A549 (cell line): ENCODE data around the gene ARHGAP22. TPM values are rescaled to one million over a fixed set of nuclear protein-coding genes. Genes with fewer than 3 reads are reported as not detected.
A peak's percentile ranks its signal among the peaks of the same experiment; 100 is the strongest.

Source experiments
- ATAC-seq, 2 experiments: fragments of 200-7000 bp in 1 of 2; fragments of >200 bp in 1 of 2; cut with Nextera tagmentation in 1 of 2; cut with Tn5 transposase in 1 of 2; 3 replicates each; pipeline versions ENCODE4 v1.8.0 to v1.9.1; 2018 to 2020; ENCODE audit warnings: mild to moderate bottlenecking in 1 of 2, moderate library complexity in 1 of 2
- CTCF ChIA-PET: fragments of 300-600 bp; sonication (Branson Sonifier 250); formaldehyde crosslinking; extraction: SDS; loops from one replicate; lab custom pipeline; 2021; ENCODE audit warnings: antibody characterized with exemption, inconsistent platforms; lab: Yijun Ruan, JAX
- POLR2A ChIA-PET: fragments of 350-600 bp; formaldehyde crosslinking; extraction: SDS; loops from one replicate; lab custom pipeline; 2021; ENCODE audit warnings: antibody characterized with exemption, inconsistent platforms; lab: Yijun Ruan, JAX
- DNase-seq, 2 experiments: peaks; one replicate each; pipeline versions ENCODE4 v3.0.0 to v3.0.0-alpha.2; 2011 to 2016; ENCODE audit warnings: low read depth in 1 of 2, low spot score in 1 of 2
- FAIRE-seq: peaks from 2 replicates; lab custom pipeline; 2011; peaks lifted over from hg19 to GRCh38; lab: Jason Lieb, UNC
- H3K27ac ChIP-seq, 2 experiments: fragments of >200 bp; sonication (Bioruptor Twin); formaldehyde crosslinking; 3 replicates each; pipeline ENCODE4 v1.5.1; 2016 to 2017
- H3K4me1 ChIP-seq: fragments of >200 bp; sonication (Bioruptor Twin); formaldehyde crosslinking; 3 replicates; pipeline ENCODE4 v1.6.1; 2016
- H3K4me2 ChIP-seq: fragments of >200 bp; sonication (Bioruptor Twin); formaldehyde crosslinking; 3 replicates; pipeline ENCODE4 v1.6.1; 2016
- H3K4me3 ChIP-seq: fragments of >200 bp; sonication (Bioruptor Twin); formaldehyde crosslinking; 3 replicates; pipeline ENCODE4 v1.5.1; 2016
- H3K9me3 ChIP-seq: fragments of >200 bp; sonication (Bioruptor Twin); formaldehyde crosslinking; 3 replicates; pipeline ENCODE4 v1.6.1; 2016
- EP300 ChIP-seq, 2 experiments: fragments of >200 bp; sonication (Bioruptor Twin); formaldehyde crosslinking; IDR thresholded peaks; 2 replicates in 1 of 2; 3 replicates in 1 of 2; pipeline ENCODE4 v1.6.1; 2016 to 2017
- FOSB ChIP-seq: fragments of 250-450 bp; sonication (Bioruptor Pico); IDR thresholded peaks from 2 replicates; pipeline ENCODE4 v1.5.0; 2020; ENCODE audit warnings: mild to moderate bottlenecking, moderate library complexity
- HEYL ChIP-seq: fragments of 250-450 bp; sonication (Bioruptor Pico); IDR thresholded peaks from 2 replicates; pipeline ENCODE4 v1.8.0; 2021; ENCODE audit warnings: mild to moderate bottlenecking, moderate library complexity
- HOXB13 ChIP-seq: fragments of 250-450 bp; sonication (Bioruptor Pico); IDR thresholded peaks from 2 replicates; pipeline ENCODE4 v1.5.0; 2020; ENCODE audit warnings: low read depth, mild to moderate bottlenecking, moderate library complexity
- JUN ChIP-seq, 2 experiments: fragments of >200 bp; sonication (Bioruptor Twin); formaldehyde crosslinking; IDR thresholded peaks; 2 replicates in 1 of 2; 3 replicates in 1 of 2; pipeline ENCODE4 v1.6.1; 2016 to 2017
- KDM1A ChIP-seq: fragments of 200-600 bp; sonication (generic); IDR thresholded peaks from 2 replicates; pipeline ENCODE4 v1.6.1; 2016; ENCODE audit warnings: low read depth, mild to moderate bottlenecking
- KDM5A ChIP-seq: fragments of 200-600 bp; sonication (generic); IDR thresholded peaks from 2 replicates; pipeline ENCODE4 v1.6.1; 2016; ENCODE audit warnings: antibody characterized with exemption, mild to moderate bottlenecking
- MAX ChIP-seq: IDR thresholded peaks from 2 replicates; pipeline ENCODE4 v1.6.1; 2012
- MAZ ChIP-seq: fragments of 150-350 bp; IDR thresholded peaks from 2 replicates; pipeline ENCODE4 v1.6.1; 2014; ENCODE audit warnings: antibody characterized with exemption, low read depth, low read length, borderline replicate concordance
- MYC ChIP-seq: IDR thresholded peaks from 2 replicates; pipeline ENCODE4 v1.6.1; 2012; ENCODE audit warnings: mild to moderate bottlenecking, inconsistent platforms, low read length, improper control_type of control experiment, borderline replicate concordance
- NFE2L2 ChIP-seq: fragments of 150-350 bp; conservative IDR thresholded peaks from 2 replicates; pipeline ENCODE4 v1.6.1; 2014; ENCODE audit warnings: low read length
- NPAS2 ChIP-seq: fragments of 250-450 bp; sonication (Bioruptor Pico); IDR thresholded peaks from 2 replicates; pipeline ENCODE4 v1.8.0; 2022; ENCODE audit warnings: mild to moderate bottlenecking, moderate library complexity, borderline replicate concordance
- POLR2AphosphoS2 ChIP-seq: conservative IDR thresholded peaks from 2 replicates; pipeline ENCODE4 v1.6.1; 2012; ENCODE audit warnings: low read length, improper control_type of control experiment, inconsistent platforms
- RAD21 ChIP-seq, 2 experiments: fragments of >200 bp in 1 of 2; sonication (Bioruptor Twin) in 1 of 2; formaldehyde crosslinking in 1 of 2; IDR thresholded peaks in 1 of 2; conservative IDR thresholded peaks in 1 of 2; 2 replicates in 1 of 2; 3 replicates in 1 of 2; pipeline ENCODE4 v1.6.1; 2012 to 2018; ENCODE audit warnings: inconsistent platforms in 1 of 2
- RCOR1 ChIP-seq: fragments of 150-350 bp; IDR thresholded peaks from 2 replicates; pipeline ENCODE4 v1.6.1; 2014; ENCODE audit warnings: antibody characterized with exemption, low read length, low read depth
- SREBF2 ChIP-seq: fragments of 450-650 bp; IDR thresholded peaks from 2 replicates; pipeline ENCODE4 v1.6.1; 2014; ENCODE audit warnings: mild to moderate bottlenecking, moderate library complexity
- ZC3H11A ChIP-seq: fragments of 450-650 bp; IDR thresholded peaks from 2 replicates; pipeline ENCODE4 v1.6.1; 2014; ENCODE audit warnings: antibody characterized with exemption, mild to moderate bottlenecking
- WGBS: methylation state at CpG from one replicate; pipeline ENCODE4 v1.1.6; 2017; ENCODE audit errors: missing lambda C conversion rate; 5-methylcytosine and 5-hydroxymethylcytosine counted together
- polyA plus RNA-seq, 4 experiments: library from polyadenylated mRNA; depleted of rRNA in 3 of 4; stranded (reverse); fragments of >200 nt; fragmentation: RNase III in 1 of 4; extraction: RNeasy Plus Mini Kit Qiagen cat#74134 plus additional on column Dnase treatment in 1 of 4; gene quantifications; 2 replicates in 3 of 4; 3 replicates in 1 of 4; pipeline ENCODE4 v1.2.3, GENCODE V29; 2011 to 2017
- TF ChIP-seq, protein P1 (sequence below): fragments of >200 bp; sonication (Bioruptor Twin); formaldehyde crosslinking; IDR thresholded peaks from 3 replicates; pipeline ENCODE4 v1.6.1; 2016
- TF ChIP-seq, protein P2 (sequence below): fragments of 150-350 bp; IDR thresholded peaks from 2 replicates; pipeline ENCODE4 v1.6.1; 2014; ENCODE audit warnings: low read depth, mild to moderate bottlenecking, low read length
- TF ChIP-seq, protein P3 (sequence below): fragments of >200 bp; sonication (Bioruptor Twin); formaldehyde crosslinking; IDR thresholded peaks from 3 replicates; pipeline ENCODE4 v1.5.1; 2016
- TF ChIP-seq, protein P4 (sequence below): fragments of 250-450 bp; sonication (Bioruptor Pico); IDR thresholded peaks from 2 replicates; pipeline ENCODE4 v1.5.0; 2021; ENCODE audit warnings: mild to moderate bottlenecking, moderate library complexity, borderline replicate concordance

The ARHGAP22 gene
- polyA plus RNA-seq, 2 of the 4 experiments (the other 2 are of a cell fraction) = 1.9 to 3.2 TPM

- FAIRE-seq (no peak), ATAC-seq (peak; percentile 45 to 60; a peak in 4 of 6 replicates)
Observed at GRCh38 chr10:48444266-48444665, 160.6 kb downstream of the ARHGAP22 start.

DNA sequence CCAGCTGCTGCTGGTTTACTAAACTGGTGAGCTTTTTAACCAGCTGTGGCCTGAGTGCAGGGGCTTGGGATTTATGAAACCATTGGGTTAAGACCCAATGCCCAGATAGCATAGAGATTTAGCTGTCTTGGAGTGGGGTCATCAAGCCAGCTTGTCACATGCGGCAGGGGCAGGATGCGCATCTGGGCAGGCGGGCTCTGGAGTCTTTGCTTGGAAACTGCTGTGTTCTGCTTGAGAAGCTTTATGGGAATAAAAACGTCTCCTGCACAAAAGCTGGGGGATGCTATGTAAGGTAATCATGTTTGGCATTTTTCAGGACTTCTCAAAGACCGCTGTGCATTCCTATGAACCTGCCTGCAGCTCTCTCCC lies 162.1 kb downstream of the ARHGAP22 start:
- Histone ChIP-seq H3K27ac (no peak overlapping the region), H3K4me2 (no peak overlapping the region), H3K9me3 (no peaks in the 10 kb centered on the region), H3K4me1 (no peaks in the 10 kb centered on the region), H3K4me3 (no peak overlapping the region)
- DNase-seq (no peak), FAIRE-seq (no peak), ATAC-seq (no peak)
- TF ChIP-seq ZC3H11A = no peak
- no peak for TF ChIP-seq JUN (IDR thresholded peaks at IDR 0.05)
- no peak for TF ChIP-seq KDM5A
- no peak for TF ChIP-seq MYC
- TF ChIP-seq RCOR1 = no peak
- no peak for TF ChIP-seq POLR2AphosphoS2
- no peak for TF ChIP-seq NFE2L2
- TF ChIP-seq RAD21 (conservative IDR thresholded peaks at IDR 0.05 in 1 of 2, IDR thresholded peaks at IDR 0.05 in 1 of 2) = no peak
- CTCF ChIA-PET = interaction anchor here (0.7 to 3.5 kb wide), 4 partner anchors 14 to 214 kb away, joined by 3 to 13 read pairs (median 3); no protein-coding TSS in a partner anchor
- WGBS = 80% methylated on average over 5 of the region's 5 CpGs
- POLR2A ChIA-PET = no interaction called here

More at GRCh38 chr10:48444266-48444665, 160.6 kb downstream of the ARHGAP22 start:
- H3K4me3 ChIP-seq = no peak overlapping the region
- CTCF ChIA-PET = interaction anchor here (0.8 to 3.5 kb wide), 12 partner anchors 8 to 212 kb away, joined by 3 to 13 read pairs (median 4); no protein-coding TSS in a partner anchor
- H3K4me2 ChIP-seq = no peak overlapping the region
- DNase-seq = peak in 1 of 2 experiments; percentile 57
- H3K4me1 ChIP-seq = no peaks in the 10 kb centered on the region
- 74% methylated on average over 2 of the region's 2 CpGs for WGBS
- H3K9me3 ChIP-seq = no peaks in the 10 kb centered on the region
- POLR2A ChIA-PET = no interaction called here
- TF ChIP-seq NPAS2 (CRISPR knock-in tag) (no peak), MAZ (no peak), FOSB (no peak), RAD21 (conservative IDR thresholded peaks at IDR 0.05 in 1 of 2, IDR thresholded peaks at IDR 0.05 in 1 of 2) (peak; percentile 22 to 42; a peak in 2 of 5 replicates), HOXB13 (CRISPR knock-in tag) (no peak), RCOR1 (no peak), HEYL (CRISPR knock-in tag) (no peak), KDM1A (no peak), MAX (no peak), EP300 (IDR thresholded peaks at IDR 0.05) (no peak), ZC3H11A (no peak), SREBF2 (no peak)
- TF ChIP-seq, protein P1, sequence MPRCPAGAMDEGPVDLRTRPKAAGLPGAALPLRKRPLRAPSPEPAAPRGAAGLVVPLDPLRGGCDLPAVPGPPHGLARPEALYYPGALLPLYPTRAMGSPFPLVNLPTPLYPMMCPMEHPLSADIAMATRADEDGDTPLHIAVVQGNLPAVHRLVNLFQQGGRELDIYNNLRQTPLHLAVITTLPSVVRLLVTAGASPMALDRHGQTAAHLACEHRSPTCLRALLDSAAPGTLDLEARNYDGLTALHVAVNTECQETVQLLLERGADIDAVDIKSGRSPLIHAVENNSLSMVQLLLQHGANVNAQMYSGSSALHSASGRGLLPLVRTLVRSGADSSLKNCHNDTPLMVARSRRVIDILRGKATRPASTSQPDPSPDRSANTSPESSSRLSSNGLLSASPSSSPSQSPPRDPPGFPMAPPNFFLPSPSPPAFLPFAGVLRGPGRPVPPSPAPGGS = no peak
- TF ChIP-seq, protein P2, sequence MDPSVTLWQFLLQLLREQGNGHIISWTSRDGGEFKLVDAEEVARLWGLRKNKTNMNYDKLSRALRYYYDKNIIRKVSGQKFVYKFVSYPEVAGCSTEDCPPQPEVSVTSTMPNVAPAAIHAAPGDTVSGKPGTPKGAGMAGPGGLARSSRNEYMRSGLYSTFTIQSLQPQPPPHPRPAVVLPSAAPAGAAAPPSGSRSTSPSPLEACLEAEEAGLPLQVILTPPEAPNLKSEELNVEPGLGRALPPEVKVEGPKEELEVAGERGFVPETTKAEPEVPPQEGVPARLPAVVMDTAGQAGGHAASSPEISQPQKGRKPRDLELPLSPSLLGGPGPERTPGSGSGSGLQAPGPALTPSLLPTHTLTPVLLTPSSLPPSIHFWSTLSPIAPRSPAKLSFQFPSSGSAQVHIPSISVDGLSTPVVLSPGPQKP = no peak
- TF ChIP-seq, protein P3, sequence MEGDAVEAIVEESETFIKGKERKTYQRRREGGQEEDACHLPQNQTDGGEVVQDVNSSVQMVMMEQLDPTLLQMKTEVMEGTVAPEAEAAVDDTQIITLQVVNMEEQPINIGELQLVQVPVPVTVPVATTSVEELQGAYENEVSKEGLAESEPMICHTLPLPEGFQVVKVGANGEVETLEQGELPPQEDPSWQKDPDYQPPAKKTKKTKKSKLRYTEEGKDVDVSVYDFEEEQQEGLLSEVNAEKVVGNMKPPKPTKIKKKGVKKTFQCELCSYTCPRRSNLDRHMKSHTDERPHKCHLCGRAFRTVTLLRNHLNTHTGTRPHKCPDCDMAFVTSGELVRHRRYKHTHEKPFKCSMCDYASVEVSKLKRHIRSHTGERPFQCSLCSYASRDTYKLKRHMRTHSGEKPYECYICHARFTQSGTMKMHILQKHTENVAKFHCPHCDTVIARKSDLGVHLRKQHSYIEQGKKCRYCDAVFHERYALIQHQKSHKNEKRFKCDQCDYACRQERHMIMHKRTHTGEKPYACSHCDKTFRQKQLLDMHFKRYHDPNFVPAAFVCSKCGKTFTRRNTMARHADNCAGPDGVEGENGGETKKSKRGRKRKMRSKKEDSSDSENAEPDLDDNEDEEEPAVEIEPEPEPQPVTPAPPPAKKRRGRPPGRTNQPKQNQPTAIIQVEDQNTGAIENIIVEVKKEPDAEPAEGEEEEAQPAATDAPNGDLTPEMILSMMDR = peak; percentile 23; the same call in 2 of the 3 replicates
- TF ChIP-seq, protein P4, sequence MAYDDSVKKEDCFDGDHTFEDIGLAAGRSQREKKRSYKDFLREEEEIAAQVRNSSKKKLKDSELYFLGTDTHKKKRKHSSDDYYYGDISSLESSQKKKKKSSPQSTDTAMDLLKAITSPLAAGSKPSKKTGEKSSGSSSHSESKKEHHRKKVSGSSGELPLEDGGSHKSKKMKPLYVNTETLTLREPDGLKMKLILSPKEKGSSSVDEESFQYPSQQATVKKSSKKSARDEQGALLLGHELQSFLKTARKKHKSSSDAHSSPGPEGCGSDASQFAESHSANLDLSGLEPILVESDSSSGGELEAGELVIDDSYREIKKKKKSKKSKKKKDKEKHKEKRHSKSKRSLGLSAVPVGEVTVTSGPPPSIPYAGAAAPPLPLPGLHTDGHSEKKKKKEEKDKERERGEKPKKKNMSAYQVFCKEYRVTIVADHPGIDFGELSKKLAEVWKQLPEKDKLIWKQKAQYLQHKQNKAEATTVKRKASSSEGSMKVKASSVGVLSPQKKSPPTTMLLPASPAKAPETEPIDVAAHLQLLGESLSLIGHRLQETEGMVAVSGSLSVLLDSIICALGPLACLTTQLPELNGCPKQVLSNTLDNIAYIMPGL = no peak
- H3K27ac ChIP-seq = no peak overlapping the region
